ENCODE results near the gene LYRM2. TPM values are rescaled to one million over a fixed set of nuclear protein-coding genes. Genes with fewer than 3 reads are reported as not detected.

LYRM2 gene
- total RNA-seq, 2 donors from 2014 or later = 8.0 to 13.8 TPM

- intact Hi-C loops (cut with DNase I) = no loop called here
- WGBS, 2 donors = 93 to 100% methylated on average over 1 of the region's 1 CpG
- no peak overlapping the region for H3K4me3 ChIP-seq
- H3K27me3 ChIP-seq = no peaks in the 10 kb centered on the region
- H3K9me3 ChIP-seq = no peaks in the 10 kb centered on the region
- TF ChIP-seq CTCF (IDR thresholded peaks at IDR 0.05) (no peak), POLR2A (IDR thresholded peaks at IDR 0.05) (no peak)
- no peak for ATAC-seq
- no peaks in the 10 kb centered on the region for H3K36me3 ChIP-seq (replicated peaks in 1 of 2; ENCODE audit: insufficient read depth in 1 of 2, low read depth in 2 of 2)
- no peak overlapping the region for H3K27ac ChIP-seq
- DNase-seq = no peak
- no peaks in the 10 kb centered on the region for H3K4me1 ChIP-seq
These were observed 42.1 kb downstream of the LYRM2 start for GRCh38 chr6:89596484-89596883.

GRCh38 chr6:89596056-89596455 lies 42.5 kb downstream of the LYRM2 start:
- Histone ChIP-seq H3K4me1 (no peaks in the 10 kb centered on the region), H3K9me3 (no peaks in the 10 kb centered on the region), H3K27ac (no peak overlapping the region), H3K27me3 (no peaks in the 10 kb centered on the region), H3K36me3 (replicated peaks in 1 of 2; ENCODE audit: insufficient read depth in 1 of 2, low read depth in 2 of 2) (no peaks in the 10 kb centered on the region), H3K4me3 (no peak overlapping the region)
- no peak for DNase-seq
- intact Hi-C loops (cut with DNase I) = no loop called here
- no peak for ATAC-seq
- 89 to 91% methylated on average over 2 of the region's 2 CpGs for WGBS, 2 donors
- TF ChIP-seq POLR2A (IDR thresholded peaks at IDR 0.05) (no peak), CTCF (IDR thresholded peaks at IDR 0.05) (no peak)

- ATAC-seq (no peak), DNase-seq (no peak)
- no peaks in the 10 kb centered on the region for H3K4me1 ChIP-seq
- TF ChIP-seq CTCF (IDR thresholded peaks at IDR 0.05) (no peak), POLR2A (IDR thresholded peaks at IDR 0.05) (no peak)
- no peak overlapping the region for H3K4me3 ChIP-seq
- intact Hi-C loops (cut with DNase I) = no loop called here
- no peaks in the 10 kb centered on the region for H3K36me3 ChIP-seq (replicated peaks in 1 of 2; ENCODE audit: insufficient read depth in 1 of 2, low read depth in 2 of 2)
- H3K9me3 ChIP-seq = no peaks in the 10 kb centered on the region
- no peaks in the 10 kb centered on the region for H3K27me3 ChIP-seq
- H3K27ac ChIP-seq = no peak overlapping the region
- 83 to 86% methylated on average over 4 of the region's 4 CpGs for WGBS, 2 donors
These were observed 46.8 kb downstream of the LYRM2 start for GRCh38 chr6:89591745-89592144.

GRCh38 chr6:89590133-89590532 lies 48.4 kb downstream of the LYRM2 start:
- H3K9me3 ChIP-seq = no peaks in the 10 kb centered on the region
- intact Hi-C loops (cut with DNase I) = no loop called here
- H3K27ac ChIP-seq = no peak overlapping the region
- 69 to 77% methylated on average over 2 of the region's 2 CpGs for WGBS, 2 donors
- H3K4me1 ChIP-seq = no peaks in the 10 kb centered on the region
- no peaks in the 10 kb centered on the region for H3K36me3 ChIP-seq (replicated peaks in 1 of 2; ENCODE audit: insufficient read depth in 1 of 2, low read depth in 2 of 2)
- no peaks in the 10 kb centered on the region for H3K27me3 ChIP-seq
- ATAC-seq (no peak), DNase-seq (no peak)
- no peak for TF ChIP-seq POLR2A (IDR thresholded peaks at IDR 0.05)
- TF ChIP-seq CTCF (IDR thresholded peaks at IDR 0.05) = no peak
- no peak overlapping the region for H3K4me3 ChIP-seq

GRCh38 chr6:89589297-89590025 lies 49.1 kb downstream of the LYRM2 start:
- Histone ChIP-seq H3K27me3 (no peaks in the 10 kb centered on the region), H3K27ac (no peak overlapping the region), H3K4me1 (no peaks in the 10 kb centered on the region), H3K9me3 (no peaks in the 10 kb centered on the region), H3K4me3 (no peak overlapping the region), H3K36me3 (replicated peaks in 1 of 2; ENCODE audit: insufficient read depth in 1 of 2, low read depth in 2 of 2) (no peaks in the 10 kb centered on the region)
- ATAC-seq (no peak), DNase-seq (no peak)
- TF ChIP-seq POLR2A (IDR thresholded peaks at IDR 0.05) (no peak), CTCF (IDR thresholded peaks at IDR 0.05) (no peak)
- intact Hi-C loops (cut with DNase I) = no loop called here
- WGBS, 2 donors = 66 to 71% methylated on average over 7 of the region's 7 CpGs

Data from body of pancreas (tissue), 4 donors.